HG03045 (cell line): Measurements from ENCODE around the gene TOP2A.
"Not testable (repeated sequence)": the region's sequence is repeated elsewhere in the genome, so short reads cannot be mapped to it uniquely, and the experiment has no call there.

Source experiments
- ATAC-seq: cut with Tn5 transposase; IDR thresholded peaks from one replicate; pipeline ENCODE4 v1.9.1; 2021; ENCODE audit warnings: mild to moderate bottlenecking, moderate library complexity; ENCODE audit not compliant: unreplicated experiment

Gene TOP2A

DNA sequence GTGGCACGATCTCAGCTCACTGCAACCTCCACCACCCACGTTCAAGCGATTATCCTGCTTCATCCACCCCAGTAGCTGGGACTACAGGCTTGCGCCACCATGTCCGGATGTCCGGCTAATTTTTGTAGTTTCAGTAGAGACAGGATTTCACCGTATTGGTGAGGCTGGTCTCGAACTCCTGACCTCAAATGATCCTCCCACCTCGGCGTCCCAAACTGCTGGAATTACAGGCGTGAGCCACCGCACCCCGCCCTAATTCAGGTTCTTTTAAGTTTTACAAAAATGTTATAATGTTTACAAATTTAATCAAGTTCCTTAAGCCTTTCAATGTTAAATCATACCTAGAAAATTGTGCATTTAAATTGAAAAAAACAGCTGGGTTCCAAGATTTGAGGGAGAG lies 39.9 kb downstream of the TOP2A start:
- ATAC-seq = no peak

DNA sequence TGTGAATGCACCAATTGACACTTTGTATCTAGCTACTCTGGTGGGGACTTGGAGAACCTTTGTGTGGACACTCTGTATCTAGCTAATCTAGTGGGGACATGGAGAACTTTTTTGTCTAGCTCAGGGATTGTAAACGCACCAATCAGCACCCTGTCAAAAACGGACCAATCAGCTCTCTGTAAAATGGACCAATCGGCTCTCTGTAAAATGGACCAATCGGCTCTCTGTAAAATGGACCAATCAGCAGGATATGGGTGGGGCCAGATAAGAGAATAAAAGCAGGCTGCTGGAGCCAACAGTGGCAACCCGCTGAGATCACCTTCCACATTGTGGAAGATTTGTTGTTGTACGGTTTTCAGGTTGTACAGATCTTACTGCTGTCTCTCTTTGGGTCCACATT lies 41.2 kb downstream of the TOP2A start:
- ATAC-seq = not testable (repeated sequence)

DNA sequence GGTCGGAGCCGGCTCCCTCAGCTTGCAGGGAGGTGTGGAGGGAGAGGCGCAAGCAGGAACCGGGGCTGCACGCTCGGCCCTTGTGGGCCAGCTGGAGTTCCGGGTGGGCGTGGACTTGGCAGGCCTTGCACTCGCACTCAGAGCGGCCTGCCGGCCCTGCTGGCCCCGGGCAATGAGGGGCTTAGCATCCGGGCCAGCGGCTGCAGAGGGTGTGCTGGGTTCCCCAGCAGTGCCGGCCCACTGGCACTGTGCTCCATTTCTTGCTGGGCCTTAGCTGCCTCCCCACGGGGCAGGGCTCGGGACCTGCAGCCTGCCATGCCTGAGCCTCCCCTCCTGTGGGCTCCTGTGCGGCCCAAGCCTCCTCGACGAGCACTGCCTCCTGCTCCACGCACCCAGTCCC lies 41.9 kb downstream of the TOP2A start:
- not testable (repeated sequence) for ATAC-seq

DNA sequence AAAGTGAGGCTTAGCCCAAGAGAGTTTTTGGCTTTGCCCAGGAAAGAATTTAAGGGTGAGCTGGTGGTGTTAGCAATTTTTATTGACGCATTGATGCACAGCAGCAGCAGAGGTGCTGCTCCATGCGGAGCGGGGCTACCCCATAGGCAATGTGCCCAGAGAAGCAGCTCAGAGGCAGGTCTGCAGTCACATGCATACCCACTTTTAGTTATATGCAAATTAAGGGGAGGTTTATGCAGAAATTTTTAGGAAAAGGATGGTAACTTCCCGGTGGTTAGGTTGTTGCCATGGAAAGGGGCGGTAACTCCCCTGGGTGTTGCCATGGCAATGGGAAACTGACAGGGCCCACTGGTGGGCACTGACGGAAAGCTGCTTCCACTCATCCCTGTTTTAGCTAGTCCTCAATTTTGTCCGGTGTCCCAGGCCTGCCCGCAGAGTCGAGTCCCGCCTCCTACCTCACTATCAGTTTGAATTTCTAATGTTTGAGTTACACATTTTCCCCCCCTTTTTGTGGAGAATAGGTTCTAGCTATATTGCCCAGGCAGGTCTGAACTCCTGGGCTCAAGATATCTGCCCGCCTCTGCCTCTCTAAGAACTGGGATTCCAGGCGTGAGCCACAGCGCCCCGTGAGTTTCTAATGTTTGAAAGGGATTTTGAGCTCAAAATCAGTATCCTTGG lies 42.7 kb downstream of the TOP2A start:
- no peak for ATAC-seq

DNA sequence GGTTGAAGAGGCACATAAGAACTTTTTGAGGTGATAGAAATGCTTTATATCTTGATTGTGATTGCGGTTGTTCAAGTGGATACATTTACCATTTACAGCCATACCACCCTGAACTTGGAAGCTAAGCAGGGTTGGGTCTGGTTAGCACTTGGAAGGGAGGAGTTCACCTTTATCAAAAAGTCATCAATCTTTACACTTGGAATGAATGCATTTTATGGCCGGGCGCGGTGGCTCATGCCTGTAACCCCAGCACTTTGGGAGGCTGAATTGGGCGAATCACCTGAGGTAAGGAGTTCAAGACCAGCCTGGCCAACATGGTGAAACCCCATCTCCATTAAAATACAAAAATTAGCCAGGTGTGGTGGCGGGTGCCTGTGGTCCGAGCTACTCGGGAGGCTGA lies 43.7 kb downstream of the TOP2A start:
- no peak for ATAC-seq

DNA sequence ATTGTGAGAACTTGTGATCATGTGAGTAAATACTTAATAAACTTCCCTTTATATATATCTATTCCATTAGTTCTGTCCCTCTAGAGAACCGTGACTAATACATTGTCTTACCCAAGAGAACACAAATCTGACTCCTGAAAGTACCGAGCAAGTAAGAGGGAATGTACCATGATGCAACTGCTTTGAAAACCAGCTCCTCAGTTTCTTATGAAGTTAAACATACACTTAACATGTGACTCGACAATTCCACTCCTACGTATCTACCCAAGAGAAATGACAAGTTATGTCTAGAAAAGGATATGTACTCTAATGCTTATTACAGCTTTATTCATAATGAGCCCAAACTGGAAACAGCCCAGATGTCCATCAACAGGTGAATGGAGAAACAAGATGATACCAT lies 44.4 kb downstream of the TOP2A start:
- no peak for ATAC-seq

DNA sequence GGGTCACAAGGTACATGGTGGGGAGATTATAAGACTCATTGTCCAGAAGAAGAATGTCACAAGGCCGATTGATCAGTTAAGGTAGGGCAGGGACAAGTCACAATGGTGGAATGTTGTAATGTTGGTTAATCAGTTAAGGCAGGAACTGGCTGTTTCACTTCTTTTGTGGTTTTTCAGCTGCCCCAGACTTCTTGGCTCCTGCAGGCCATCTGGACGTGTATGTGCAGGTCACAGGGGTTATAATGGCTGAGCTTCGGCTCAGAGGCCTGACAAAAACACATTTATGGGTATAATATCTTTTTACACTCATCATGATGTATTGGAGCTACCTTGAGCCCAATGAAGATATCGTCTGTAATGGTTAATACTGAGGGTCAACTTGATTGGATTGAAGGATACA lies 45.1 kb downstream of the TOP2A start:
- not testable (repeated sequence) for ATAC-seq

DNA sequence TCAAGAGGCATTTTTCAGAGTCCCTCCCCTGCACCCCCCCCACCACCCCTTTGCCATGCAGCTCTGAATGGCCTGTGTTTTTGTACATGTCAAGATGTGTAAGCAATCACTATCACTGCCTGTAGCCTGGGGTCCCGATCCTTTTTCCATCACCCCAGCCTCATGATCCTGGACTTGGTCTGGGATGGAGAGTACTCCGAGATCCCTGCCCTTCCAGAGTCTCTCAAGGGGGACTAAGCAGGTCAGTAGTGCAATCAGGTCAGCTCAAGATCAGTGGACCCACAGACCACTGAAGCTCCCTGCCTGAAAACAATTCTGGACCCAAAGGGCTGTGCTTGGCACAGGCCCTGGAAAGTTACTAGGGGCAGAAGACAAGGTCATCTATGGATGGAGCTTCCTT lies 45.7 kb downstream of the TOP2A start:
- ATAC-seq = no peak

DNA sequence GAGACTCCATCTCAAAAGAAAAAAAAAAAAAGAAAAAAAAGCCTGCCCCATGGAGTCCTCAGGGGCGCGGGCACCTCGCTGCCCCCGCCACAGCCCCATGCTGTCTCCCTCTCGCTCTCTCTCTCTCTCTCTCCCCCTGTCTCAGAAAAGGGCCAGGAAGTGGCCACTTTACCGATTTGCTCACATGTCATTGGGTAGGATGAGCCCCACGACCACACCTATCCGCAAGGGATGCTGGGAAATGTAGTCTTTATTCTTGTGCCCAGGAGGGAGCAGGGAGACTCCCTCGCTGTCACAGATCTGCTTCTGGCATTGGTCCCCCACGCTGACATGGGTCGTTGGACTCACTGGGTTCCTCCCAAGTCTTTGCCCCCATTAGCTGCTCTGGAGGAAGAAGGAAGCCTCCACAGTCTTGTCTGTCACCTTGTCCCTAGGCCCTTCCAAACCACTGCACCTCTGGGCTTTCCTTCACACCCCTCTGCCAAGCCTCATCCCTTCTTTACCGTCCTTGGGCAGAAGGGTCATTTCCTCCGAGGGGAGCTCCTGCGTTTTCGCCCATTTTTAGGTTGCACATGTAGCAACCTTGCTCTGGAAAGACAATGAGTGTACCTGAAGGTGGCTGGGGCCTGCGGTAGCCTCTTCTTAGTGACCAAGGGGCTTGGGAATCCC lies 46.3 kb downstream of the TOP2A start:
- no peak for ATAC-seq

DNA sequence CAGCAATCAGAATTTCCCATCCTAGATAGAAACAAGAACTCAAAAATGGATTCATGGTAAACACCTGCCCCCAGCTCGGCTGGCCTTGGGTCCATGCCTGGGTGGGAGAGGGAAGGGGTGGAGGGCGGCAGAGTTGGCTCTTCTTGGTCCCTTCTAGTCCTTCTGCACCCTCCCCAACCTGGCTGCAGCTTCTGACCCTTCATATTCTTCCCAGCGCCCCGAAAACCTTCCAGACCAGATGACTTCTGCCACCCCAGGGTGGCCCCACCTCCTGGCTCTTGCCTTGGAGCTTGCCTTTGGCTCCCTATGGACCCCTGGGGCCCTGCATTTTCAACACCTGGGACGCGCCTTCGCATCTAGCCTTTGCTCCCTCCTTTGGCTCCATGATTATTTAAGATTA lies 47.8 kb downstream of the TOP2A start:
- no peak for ATAC-seq

DNA sequence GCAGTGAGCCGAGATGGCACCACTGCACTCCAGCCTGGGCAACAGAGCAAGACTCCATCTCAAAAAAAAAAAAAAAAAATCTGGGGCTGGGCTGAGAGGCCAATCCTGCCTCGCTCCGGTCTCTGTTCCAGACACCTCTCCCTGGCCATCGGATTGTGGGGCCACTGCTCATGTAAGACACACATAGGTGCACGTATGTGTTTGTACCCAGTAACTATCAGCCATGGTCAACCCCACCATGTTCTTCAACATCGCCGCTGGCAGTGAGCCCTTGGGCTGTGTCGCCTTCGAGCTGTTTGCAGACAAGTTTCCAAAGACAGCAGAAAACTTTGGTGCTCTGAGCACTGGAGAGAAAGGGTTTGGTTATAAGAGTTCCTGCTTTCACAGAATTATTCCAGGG lies 50.0 kb downstream of the TOP2A start:
- ATAC-seq = not testable (repeated sequence)

DNA sequence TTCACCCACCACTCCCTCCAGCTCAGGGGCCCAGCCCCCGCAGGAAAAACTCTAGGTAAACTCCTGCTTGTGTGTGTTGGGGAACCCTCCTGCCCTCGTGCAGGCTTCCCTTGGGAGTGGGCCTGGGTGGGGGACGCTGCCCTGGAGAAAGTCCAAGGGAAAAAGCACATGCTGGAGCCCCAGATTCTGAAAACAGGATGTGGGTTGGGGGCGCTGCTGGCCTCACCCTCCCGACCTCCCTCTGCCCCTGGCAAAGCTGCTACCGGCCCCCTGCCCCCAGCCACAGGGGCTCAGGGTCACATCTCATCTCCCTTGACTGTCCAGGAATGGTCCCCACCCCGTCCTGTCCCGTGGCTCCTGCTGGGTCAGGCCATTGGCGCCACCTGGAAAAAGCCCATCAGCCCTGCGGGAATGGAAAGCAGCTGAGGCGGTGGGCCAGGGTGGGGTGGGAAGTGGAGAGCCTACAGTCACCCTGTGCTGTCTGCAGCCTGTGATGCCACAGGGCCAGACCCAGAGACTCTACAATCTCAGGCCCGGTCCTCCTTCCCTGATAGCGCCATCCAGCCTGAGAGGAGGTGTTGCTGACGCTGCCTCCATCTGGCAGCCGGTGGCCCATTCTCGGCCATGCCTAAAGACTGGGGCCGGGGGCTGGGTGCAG lies 50.7 kb downstream of the TOP2A start:
- no peak for ATAC-seq

DNA sequence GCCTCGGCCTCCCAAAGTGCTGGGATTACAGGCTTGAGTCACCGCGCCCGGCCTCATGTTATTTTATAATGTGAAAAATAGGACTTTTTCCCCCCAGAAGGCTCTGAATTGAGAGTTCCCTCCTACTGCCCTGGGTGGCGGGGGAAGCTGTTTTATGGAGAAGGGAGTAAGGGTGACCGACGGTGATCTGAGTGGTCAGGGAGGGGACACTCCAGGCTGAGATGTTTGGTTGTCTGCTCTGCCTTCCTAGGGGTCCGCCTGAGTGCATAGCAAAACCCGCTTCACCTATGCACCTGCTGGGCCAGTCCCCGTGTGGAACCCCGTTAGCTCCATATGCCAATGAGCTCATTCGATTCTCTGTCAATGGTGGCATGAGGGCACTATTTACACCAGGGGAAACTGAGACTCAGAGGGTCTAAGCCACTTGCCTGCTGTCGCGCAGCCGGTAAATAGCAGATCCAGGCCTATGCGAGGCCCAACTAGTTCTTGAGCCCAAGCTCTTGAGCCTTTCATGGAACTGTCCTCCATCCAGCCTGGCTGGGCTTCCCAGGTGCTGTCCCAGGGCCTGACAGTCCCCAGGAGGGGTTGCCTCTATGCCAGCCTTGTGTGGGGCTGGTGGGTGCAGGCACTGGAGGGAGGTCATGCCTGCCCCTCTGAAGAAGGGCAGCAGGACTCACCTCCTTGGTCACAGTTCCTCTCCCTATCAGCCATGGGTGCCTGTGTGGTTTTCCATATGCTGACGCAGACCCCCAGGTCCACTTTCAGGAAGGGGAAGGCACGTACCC lies 51.4 kb downstream of the TOP2A start:
- ATAC-seq = no peak

DNA sequence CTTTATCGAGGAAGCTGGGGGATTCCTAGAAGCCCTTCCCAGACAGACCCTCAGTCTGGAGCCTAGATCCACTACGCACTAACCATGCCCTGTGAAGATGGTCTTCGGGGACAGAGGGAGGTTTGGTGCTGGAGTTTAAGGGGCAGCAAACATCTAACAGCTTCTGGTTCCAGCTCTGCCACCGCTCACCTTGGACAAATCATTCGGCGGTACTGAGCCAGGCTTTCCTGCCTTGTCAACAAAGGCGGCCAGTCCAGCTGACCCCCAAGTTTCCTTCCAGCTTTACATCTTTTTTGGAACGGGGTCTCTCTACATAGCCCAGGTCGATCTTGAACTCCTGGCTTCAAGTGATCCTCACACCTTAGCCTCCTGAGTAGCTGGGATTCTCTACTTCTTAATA lies 52.8 kb downstream of the TOP2A start:
- ATAC-seq = no peak

DNA sequence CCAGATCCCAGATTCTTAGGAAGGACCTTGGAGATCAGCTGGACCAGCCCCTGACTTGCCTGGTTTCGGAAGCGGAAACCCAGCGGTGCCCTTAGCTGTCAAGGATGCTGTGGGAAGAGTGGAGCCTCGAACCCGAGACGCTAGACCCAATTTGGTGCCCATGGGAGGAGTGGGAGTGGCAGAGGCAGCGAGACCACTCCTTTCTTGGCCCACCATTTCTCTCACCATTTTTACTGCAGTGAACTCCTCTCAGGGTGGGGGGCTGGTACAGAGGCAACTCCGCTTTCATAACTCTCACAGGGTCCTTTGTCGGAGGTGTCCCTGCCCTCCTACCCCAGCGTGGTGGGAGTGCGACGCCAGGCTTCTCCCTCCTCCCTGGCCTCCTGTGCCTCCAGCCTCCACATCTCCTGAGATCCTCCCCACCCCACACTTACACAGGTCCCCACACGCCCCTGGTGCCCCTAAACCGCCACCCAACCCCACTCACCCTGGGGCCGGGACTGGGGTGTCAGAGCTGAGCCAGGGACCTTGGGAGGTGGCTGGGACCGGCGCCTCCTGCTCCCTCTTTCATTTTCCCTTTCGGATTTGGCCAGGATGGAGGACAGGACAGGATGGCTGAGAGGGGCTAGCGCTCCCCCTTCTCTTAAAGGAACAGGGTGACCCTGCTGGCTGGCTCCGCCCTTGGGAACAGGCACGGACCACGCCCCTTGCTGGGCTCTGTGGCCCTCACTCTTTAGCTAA lies 53.4 kb downstream of the TOP2A start, which contains the start of gene GJD3:
Gene GJD3 (minus strand): TSS at position 617 of the 741 bp plus-strand sequence. CDS start 922 bp downstream, outside the sequence.
- no peak for ATAC-seq

DNA sequence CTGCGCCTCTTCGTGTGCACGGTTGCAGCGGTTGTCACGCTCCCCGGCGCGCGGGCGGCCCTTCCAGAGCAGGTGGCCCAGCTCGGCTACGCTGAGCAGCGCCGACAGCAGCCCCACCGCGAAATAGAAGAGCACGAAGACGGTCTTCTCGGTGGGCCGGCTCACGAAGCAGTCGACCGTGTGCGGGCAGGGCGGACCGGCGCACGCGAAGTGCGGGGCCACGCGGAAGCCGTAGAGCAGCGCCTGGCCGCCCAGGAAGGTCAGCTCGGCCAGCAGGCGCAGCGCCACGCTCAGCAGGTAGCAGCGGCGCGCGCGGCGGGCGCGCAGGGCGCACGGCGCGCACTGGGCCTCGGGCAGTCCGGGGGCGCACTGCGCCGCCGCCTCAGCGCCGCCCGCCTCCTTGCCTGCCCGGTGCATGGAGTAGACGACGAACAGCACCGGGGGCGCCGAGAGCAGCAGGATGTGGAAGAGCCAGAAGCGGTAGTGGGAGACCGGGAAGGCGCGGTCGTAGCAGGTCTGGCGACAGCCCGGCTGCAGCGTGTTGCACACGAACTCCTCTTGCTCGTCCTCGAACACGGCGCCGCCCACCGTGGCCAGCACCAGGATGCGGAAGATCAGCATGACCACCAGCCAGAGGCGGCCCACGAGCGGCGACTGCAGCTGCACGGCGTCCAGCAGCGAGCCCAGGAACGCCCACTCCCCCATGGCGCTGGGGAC lies 54.4 kb downstream of the TOP2A start:
- no peak for ATAC-seq

DNA sequence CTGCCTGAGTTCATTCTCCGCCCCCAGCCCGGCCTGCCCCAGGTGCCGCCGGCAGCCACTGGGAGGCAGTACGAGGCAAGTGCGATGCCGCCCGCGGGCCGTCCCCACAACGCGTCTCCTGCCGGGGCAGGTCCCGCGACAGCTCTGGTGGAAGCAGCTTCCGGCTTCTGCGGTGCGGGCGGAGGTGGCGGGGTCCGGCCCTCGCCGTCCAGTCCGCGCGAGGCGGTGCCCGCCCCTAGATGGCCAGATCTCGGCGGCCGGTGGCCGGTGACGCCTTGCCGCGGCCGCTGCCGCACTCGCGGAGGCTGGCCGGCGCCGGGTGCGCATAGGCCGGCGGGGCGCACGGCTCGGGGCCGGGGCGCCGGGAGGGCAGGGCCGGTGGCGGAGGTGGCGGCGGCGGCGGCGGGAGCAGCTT lies 55.0 kb downstream of the TOP2A start:
- ATAC-seq = peak; percentile 55

DNA sequence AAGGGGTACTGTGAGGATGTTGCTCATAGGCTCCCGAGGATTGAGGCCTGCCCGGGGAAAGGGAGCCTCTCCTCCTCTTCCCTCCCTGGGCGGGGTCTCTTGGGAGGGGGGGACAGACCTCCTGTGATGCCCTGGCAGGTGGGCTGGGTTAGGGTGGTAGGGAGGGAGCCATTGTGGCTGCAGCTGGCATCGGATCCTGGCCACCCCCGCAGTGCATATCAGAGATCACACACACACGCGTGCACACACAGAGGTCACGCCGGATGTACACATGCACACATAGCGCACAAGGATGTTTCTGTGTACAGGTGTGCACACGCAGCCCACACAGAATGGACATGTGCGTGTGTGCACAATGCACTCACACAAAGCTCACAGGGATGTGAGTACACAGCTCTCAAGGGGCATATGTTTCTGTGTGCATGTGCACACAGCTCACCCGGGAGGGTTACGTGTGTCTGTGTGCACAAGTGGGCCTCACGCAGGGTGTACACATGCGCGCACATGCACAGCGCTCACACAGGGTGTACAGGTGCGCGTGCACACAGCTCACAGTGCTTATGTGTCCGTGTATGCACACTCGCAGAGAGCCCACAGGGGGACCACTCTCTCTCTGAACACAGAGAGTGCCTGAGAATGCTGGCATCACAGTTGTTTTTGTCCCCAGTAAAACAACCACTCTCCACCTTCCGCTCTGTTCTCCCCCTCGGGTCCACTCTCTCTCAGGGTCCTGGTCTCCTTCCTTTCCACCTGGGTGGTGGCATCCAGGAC lies 55.6 kb downstream of the TOP2A start:
- ATAC-seq = no peak
